ENCODE results near the gene CLPX.
A peak's percentile ranks its signal among the peaks of the same experiment; 100 is the strongest.
"Not testable (repeated sequence)": the region's sequence is repeated elsewhere in the genome, so short reads cannot be mapped to it uniquely, and the experiment has no call there.

The CLPX gene

GRCh38 chr15:65184868-65185717 is at the start of gene CLPX:
CLPX (minus strand) TSS chr15:65185342; CDS start chr15:65185153, 189 bp downstream.
- peak; percentile 88 for DNase-seq

GRCh38 chr15:65233696-65234095 is 48.6 kb upstream of the CLPX start:
- DNase-seq = no peak

- DNase-seq = no peak
Measured at GRCh38 chr15:65232520-65232919, 47.4 kb upstream of the CLPX start.

- DNase-seq = no peak
Measured at GRCh38 chr15:65231306-65231705, 46.2 kb upstream of the CLPX start.

- not testable (repeated sequence) for DNase-seq
Measured at GRCh38 chr15:65226901-65227300, 41.8 kb upstream of the CLPX start.

- DNase-seq = no peak
Measured at GRCh38 chr15:65226221-65226620, 41.1 kb upstream of the CLPX start.

- no peak for DNase-seq
Measured at GRCh38 chr15:65223996-65224395, 38.9 kb upstream of the CLPX start.

GRCh38 chr15:65222891-65223290 is 37.7 kb upstream of the CLPX start:
- DNase-seq = no peak

- no peak for DNase-seq
Measured at GRCh38 chr15:65221697-65222096, 36.6 kb upstream of the CLPX start.

- no peak for DNase-seq
Measured at GRCh38 chr15:65219137-65219536, 34.0 kb upstream of the CLPX start.

GRCh38 chr15:65217526-65218482 is 32.7 kb upstream of the CLPX start:
- DNase-seq = no peak

- DNase-seq = no peak
Measured at GRCh38 chr15:65215496-65215895, 30.4 kb upstream of the CLPX start.

- DNase-seq = no peak
Measured at GRCh38 chr15:65214010-65214409, 28.9 kb upstream of the CLPX start.

GRCh38 chr15:65213241-65213640 is 28.1 kb upstream of the CLPX start:
- no peak for DNase-seq

- DNase-seq = no peak
Measured at GRCh38 chr15:65212097-65212496, 27.0 kb upstream of the CLPX start.

- no peak for DNase-seq
Measured at GRCh38 chr15:65211482-65211982, 26.4 kb upstream of the CLPX start.

GRCh38 chr15:65210770-65211481 is 25.8 kb upstream of the CLPX start, which contains the start of gene CILP:
CILP (minus strand) TSS chr15:65211473; CDS start chr15:65209755, 1,718 bp downstream.
- no peak for DNase-seq

- DNase-seq = no peak
Measured at GRCh38 chr15:65209701-65210643, 24.8 kb upstream of the CLPX start.

- no peak for DNase-seq
Measured at GRCh38 chr15:65208647-65209046, 23.5 kb upstream of the CLPX start.

- no peak for DNase-seq
Measured at GRCh38 chr15:65207280-65207840, 22.2 kb upstream of the CLPX start.

GRCh38 chr15:65206750-65207149 is 21.6 kb upstream of the CLPX start:
- DNase-seq = no peak

All from hippocampal formation (tissue), 2 donors.